HCEC 1CT (cell line): Measurements from ENCODE around the gene CIB1.
"Not testable (repeated sequence)": the region's sequence is repeated elsewhere in the genome, so short reads cannot be mapped to it uniquely, and the experiment has no call there.

Source experiments
- DNase-seq: peaks from one replicate; pipeline ENCODE4 v3.0.0-alpha.2; 2017

Gene CIB1

DNA sequence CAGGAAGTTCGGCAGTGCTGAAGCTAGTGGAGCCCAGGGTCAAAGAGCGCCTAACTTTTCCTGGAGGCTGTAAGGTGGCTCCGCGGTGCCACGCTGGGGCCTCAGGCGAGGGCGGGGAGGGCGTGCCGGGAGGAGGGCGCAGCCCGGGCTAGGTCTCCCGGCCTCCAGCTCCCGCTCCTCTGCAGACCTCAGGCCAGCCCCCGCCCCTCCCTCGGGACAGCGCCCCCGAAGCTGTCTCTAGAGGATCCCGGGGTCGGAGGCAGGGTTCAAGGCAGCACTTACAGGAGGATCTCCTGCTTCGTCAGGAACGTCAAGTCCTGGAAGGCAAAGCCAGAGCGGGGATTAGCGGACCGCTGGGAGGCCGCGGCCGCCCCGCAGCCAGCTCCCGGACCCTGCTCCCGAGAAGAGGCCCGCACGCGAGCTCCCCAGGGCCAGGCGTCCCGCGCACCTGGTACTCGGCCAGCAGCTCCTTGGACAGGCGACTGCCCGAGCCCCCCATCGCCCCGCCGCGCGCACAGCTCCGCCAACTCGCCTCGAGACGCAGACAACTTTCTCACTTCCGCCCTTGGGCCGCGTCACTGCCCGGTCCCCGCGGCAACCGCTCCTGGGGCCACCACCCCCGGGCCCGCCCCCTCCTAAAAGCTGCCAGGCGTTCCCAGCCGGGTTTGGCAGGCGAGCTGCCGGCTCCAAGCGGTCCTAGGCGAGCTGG, at the start of gene CIB1:
CIB1 (minus strand) TSS at position 555 of the 709 bp plus-strand sequence; CDS start at position 499, 56 bp downstream.
- peak; percentile 95 for DNase-seq

DNA sequence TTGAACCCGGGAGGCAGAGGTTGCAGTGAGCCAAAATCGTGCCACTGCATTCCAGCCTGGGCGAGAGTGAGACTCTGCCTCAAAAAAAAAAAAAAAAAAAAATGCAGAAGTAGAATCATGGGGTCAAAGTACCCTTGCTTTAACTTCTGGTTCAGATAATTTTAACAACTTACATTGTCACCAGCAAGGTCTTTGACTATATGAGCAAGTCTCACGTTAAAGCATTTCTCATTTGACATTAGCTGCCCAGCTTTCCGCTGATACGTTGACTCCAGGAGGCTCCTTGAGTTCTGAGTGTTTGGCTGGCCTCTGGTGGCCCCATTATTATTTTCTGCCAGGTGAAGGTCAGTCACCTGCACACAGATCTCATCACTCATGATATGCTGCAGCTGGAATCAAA, 47.9 kb upstream of the CIB1 start:
- DNase-seq: not testable (repeated sequence)

DNA sequence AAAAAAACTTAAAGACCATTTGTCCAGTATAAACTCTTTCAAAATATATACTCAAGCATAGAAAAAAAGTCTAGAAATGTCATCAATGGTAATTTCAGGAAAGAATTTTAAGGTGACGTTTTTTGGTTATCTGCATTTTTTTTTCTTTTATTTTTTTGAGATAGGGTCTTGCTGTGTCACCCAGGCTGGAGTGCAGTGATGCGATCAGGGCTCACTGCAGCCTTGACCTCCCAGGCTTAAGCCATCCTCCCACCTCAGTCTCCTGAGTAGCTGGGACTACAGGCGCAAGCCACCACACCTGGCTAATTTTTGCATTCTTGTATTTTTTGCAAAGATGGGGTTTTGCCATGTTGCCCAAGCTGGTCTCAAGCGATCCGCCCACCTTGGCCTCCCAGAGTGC, 47.0 kb upstream of the CIB1 start:
- not testable (repeated sequence) for DNase-seq

DNA sequence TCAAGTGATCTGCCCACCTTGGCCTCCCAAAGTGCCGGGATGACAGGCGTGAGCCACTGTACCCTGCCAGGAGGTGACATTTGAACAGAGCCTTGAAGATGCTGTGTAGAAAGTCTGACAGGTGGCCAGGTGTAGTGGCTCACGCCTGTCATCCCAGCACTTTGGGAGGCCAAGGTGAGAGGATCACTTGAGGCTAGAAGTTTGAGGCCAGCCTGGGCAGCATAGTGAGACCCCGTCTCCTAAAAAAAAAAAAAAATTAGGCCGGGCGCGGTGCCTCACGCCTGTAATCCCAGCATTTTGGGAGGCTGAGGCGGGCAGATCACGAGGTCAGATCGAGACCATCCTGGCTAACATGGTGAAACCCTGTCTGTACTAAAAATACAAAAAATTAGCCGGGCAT, 44.7 kb upstream of the CIB1 start:
- DNase-seq: not testable (repeated sequence)

DNA sequence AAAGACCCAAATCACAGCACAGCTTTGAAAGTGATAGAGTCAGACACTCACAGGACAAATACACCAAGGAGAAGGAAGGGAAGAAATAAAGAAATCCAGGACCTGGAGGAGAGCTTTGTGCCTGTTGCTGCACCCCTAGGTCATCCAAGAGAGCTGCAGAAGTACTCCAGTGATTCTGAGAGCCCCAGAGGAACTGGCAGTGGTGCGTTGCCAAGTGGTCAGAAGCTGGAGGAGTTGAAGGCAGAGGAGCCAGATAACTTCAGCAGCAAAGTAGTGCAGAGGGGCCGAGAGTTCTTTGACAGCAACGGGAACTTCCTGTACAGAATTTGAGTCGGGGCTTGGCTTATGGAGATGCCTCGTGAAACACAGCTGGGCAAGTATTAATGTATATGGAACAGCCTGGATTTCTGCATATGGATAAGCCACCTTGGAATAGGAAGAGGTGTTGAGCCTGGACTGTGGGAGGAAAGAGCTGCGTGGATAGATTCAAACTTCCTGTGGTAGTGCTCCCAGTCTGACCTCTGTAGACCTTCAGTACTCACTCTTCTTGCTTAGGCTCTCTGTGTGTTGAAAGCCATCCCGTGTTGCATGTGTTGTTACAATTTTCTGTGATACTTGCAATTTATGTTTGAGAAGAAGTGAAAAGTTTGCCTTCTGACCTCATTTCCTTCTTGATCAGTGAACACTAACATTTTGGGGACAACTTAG, 37.9 kb upstream of the CIB1 start:
- no peak for DNase-seq

DNA sequence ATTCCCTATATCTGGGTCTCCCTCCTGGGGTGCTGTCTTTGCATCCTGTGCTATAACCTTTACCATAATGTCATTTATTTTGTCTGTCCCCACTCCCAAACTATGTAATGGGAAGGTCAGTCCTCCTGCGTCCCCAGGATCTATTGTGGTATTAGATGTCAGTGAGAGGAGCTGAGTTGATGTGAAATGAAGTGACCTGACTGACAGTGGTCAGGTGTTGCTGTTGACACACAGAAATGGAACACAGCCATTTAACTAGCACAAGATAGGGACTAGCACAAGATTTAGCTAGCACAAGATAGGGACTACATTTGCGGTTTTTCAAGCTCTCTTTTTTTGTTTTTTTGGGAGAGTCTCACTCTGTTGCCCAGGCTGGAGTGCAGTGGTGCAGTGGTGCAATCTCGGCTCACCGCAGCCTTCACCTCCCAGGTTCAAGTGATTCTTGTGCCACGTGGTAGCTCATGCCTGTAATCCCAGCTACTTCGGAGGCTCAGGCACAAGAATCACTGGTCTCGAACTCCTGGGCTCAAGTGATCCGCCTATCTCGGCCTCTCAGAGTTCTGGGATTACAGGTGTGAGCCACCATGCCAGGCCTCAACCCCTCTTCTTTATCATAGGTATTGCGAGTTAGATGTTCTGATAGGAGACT, 36.9 kb upstream of the CIB1 start:
- no peak for DNase-seq

DNA sequence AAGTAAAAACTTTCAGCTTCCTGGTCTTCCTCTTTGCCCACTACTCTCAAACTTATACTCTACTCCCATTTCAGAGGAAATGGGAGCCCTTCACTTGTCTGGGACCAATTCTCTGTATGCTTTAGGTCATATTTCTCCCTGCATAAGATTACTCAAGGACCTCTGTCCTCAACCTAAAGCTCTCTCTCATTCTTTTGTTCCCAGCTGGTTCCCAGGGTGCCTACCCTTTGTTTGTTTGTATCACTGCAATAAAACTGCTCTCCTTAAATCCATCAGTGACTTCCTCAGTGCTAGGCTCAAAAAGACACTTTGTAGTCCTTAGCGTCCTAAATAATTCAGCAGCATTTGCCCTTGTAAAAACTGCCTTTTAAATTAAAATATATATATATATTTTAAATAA, 34.7 kb upstream of the CIB1 start:
- no peak for DNase-seq

DNA sequence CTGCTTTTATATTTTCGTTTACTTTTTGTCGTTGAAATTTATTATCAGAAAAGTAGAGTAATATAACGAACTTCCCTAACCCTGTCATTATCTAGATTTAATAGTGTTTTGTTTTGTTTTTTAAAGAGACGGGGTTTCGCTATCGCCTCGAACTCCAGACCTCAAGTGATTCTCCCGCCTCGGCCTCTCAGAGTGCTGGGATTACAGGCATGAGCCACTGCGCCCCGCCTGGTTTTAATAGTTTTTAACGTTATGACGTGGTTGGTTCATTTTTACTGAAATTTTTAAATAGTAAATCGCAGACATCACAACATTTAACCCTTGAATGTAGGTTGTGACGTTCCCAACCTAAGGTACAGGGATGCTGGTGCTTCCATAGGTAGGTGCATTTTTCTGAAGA, 32.7 kb upstream of the CIB1 start:
- peak; percentile 25 for DNase-seq

DNA sequence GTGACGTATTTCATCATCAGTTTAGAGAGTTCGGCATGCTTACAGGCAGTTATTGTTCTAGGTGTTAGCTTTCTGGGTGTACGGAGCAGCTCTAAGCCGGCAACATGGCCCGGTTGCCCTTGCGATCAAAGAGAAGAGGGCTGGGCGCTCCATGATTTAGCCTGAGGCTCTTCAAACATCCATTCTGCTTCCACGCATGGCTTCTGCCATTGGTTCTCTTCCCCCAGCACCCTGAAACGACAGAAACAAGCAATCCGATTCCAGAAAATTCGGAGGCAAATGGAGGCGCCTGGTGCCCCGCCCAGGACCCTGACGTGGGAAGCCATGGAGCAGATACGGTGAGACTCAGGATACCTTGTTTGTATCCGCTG, 32.3 kb upstream of the CIB1 start:
- DNase-seq: peak; percentile 27

DNA sequence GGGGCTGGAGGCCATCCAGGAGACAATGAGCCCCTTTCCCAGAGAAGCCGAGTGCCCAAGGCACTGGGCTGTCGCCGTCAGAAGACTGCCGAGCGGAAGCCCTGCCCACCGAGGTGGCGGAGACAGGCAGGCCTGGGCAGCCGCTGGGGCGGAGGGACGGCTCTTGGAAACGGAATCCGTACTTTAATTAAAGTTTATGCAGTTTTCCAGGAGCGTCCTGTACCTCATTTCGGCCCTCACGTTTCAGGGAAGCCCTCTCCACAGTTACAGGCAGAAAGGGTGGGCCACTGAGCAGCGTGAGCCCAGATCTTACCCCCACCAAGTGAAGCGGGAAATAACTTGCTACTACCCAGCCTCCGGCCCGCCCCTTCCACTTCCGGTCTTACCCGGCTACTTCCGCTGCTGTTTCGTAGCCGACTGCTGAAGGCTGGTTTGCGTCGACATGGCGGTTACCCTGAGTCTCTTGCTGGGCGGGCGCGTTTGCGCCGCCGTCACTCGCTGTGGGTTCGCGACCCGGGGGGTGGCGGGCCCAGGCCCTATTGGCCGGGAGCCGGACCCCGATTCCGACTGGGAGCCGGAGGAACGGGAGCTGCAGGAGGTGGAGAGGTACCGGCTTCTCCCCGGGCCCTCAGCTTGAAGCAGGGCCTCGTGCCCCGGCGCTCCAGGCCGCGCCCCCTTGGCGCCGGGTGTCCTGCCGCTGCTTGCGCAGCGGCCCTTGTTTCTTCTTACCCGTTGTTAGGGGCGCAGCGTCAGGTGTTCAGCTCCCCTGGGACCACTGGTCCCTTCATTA, 31.7 kb upstream of the CIB1 start, which contains the start of gene NGRN:
NGRN (plus strand) TSS at position 402 of the 790 bp plus-strand sequence; CDS start at position 443, 41 bp downstream.
- peak; percentile 84 for DNase-seq

DNA sequence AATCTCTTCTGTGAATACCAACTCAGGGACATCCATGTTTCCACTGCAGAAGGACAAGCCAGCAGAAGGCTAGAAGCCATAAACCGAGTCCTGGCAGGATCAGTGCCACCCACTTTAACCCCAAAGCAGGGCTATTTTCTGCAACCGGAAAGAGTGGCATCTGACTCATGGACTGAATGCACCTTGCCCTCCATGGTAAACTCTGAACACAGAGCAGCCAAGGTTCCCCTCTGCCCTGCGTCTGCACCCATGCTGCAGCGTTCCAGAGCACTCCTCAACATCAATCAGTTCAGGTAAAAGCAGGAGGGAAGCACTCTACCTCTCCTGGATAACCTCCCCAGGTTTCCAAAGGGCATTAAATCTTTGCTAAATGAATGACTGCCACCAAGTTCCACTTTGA, 30.9 kb upstream of the CIB1 start:
- no peak for DNase-seq

DNA sequence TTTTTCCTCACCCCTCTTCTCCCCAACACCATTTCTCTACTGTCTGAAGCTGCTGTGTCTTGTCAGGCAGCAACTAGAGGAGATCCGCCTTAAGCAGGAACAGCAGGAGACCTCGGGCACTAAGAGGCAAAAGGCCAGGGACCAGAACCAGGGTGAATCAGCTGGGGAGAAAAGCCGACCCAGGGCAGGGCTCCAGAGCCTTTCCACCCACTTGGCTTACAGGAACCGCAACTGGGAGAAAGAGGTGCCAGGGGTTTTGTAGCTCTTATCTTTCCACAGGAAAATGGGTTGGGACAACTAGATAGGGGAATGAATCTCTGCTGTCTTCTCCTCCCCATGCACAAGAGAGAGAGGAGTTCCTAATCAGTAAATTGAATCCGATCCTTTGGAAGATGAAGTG, 28.7 kb upstream of the CIB1 start:
- no peak for DNase-seq

DNA sequence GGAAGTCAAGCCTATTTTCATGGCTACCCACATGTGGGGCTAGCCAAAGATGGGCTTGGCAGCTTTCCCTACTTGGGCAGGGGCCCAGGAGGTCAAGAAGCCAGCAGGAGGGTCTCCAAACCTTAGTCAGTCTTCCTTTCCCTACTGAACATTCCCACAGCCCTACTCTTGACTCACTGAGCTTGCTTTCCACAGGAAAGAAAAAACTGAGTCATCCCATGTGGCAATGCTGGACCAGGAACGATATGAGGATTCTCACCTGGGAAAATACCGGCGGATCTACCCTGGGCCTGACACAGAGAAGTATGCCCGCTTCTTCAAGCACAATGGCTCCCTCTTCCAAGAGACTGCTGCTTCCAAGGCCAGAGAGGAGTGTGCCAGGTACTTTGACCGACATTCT, 28.1 kb upstream of the CIB1 start:
- peak; percentile 30 for DNase-seq

DNA sequence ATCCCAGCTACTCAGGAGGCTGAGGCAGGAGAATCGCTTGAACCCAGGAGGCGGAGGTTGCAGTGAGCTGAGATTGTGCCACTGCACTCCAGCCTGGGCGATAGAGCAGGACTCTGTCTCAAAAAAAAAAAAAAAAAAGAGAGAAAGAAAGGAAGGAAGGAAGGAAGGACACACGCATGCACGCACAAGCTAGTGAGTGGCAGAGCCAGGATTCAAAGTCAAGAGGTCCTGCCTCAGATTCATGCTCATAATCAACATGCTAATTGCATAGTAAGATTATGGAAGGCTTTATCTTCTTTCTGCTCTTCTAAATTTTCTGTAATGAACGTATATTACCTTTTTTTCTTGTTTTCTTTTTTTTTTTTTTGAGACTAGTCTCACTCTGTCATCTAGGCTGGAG, 27.0 kb upstream of the CIB1 start:
- DNase-seq: not testable (repeated sequence)

DNA sequence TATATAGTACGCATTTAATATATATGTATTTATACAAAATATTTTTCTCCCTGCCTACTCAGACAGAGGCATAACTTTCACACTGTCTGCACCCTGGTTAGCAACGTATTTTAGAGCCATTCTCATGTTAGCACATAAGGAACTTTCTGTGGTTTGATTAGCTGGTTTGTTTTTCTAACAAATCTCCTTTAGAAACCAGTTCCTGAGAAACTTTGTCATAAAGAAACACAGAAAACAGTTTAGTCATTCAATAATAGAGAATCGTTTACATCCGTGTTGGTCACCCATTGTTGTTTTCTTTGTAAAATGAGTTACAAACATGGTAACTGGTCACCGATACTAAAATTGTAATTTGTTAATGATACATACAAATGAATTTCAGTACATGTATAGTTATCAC, 25.8 kb upstream of the CIB1 start:
- DNase-seq: no peak

DNA sequence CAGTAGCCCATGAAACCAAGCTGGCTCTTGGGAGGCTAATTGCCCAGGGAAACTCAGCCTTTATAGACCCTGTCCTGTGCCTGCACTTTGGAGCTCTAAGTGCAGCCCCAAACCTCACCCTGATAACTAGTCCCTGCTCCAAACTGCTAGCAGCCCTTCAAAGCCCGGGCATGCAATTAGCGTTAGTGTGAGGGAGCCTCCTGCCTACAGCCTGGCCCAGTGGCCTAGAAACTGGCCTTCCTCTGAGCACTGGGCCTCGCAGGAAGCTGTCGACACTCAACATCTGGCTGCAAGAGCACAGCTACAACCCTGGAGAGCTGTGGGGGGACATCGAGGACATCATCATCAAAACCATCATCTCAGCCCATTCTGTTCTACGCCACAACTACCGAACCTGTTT, 24.0 kb upstream of the CIB1 start:
- DNase-seq: no peak

DNA sequence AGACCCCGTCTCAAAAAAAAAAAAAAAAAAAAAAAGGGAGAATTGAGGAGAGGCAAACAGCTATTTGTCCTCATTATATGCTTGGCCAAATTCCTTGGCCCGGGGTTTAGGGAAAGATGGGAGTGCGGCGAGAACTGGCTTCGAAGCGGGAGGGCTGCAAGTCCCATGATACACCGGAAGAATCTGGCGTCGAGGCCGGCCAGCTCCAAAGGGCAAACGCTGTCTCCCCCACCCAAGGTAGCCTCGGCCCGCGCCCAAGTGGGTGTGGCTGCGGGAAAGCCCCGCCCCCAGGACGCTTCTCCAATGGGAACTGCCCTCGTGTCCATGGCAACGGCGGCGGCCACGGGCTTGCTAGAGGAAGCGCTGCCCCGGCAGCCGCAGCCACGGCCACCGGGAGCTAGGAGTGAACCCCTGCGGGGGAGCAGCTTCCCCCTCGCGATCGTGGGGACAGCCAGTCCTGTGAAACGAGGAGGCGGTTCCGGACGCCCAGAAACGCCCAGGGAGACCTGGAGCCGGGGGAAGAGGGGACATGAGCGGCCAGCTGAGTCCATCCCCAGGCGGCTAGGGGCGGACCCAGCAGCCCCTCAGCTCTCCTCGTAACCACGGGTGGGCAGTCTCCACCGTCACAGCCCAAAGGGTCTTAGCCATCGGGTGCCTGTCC, 15.6 kb upstream of the CIB1 start, which contains the start of gene TTLL13:
TTLL13 (plus strand) TSS at position 354 of the 661 bp plus-strand sequence. CDS start 1,075 bp downstream, outside the sequence.
- peak; percentile 75 for DNase-seq

DNA sequence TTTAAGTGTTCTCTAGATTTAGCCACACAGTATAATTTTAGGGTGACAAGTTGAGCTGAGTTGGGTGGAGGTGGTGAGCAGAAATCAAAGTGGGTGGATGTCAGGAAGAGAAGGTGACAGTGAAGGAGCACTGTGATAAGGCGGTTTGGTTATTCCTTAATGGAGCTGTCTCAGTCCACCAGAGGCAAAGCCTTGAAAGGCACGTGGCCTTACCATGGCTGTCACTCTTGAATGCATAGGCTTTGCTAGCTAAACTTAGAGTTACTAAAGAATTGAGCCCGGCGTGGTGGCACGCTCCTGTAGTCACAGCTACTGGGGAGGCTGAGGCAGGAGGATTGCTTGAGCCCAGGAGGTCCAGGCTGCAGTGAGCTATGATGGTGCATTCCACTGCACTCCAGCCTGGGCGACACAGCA, 15.1 kb upstream of the CIB1 start:
- no peak for DNase-seq

DNA sequence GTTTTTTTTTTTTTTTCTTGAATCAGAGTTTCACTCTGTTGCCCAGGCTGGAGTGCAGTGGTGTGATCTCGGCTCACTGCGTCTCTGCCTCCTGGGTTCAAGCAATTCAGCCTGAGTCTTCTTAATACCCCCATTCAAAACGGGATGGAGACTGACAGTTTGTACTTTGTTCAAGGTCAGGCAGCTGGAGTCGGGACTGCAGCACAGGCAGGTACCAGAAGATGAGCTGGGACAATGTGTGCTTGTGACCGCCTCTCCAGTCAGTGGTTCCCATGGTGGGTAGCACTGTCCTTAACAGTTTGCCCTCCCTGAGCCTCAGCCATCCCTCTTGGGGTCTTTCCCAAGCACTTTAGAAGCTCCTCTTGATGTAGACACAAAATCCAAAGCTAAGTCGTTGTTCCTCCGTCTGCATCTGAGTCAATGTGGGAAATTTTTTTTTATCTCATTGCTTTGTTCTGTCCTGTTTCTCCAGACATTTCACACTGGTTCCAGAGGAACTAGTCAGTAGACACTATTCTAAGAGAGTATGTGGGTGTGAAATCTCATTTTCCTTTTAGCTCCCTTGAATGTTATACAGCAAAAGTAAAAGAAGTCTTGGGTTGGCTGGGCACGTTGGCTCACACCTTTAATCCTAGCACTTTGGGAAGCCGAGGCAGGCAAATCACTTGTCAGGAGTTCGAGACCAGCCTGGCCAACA, 10.3 kb upstream of the CIB1 start:
- DNase-seq: no peak

DNA sequence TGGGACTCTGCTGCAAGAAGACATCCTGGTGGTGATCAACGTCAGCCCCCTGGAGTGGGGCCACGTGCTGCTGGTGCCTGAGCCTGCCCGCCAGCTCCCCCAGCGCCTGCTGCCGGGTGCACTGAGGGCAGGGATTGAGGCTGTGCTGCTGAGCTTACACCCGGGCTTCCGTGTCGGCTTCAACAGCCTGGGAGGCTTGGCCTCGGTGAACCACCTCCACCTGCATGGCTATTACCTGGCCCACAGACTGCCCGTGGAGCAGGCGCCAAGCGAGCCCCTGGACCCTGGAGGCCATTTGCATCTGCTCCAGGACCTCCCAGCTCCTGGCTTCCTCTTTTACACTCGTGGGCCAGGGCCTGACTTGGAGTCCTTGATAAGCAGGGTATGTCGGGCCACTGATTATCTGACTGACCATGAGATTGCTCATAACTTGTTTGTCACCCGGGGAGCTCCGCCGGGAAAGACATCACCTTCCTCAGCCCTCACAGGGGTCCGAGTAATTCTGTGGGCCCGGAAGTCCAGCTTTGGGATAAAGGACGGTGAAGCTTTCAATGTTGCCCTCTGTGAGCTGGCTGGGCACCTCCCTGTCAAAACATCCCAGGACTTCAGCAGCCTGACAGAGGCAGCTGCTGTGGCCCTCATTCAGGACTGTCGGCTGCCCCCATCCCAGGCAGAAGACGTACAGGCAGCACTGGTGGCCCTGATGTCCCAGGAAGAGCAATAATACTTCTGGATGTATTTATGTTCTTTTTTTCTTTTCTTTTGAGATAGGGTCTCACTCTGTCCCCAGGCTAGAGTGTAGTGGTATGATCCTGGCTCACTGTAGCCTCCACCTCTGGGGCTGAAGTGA, 7.8 kb upstream of the CIB1 start:
- no peak for DNase-seq

DNA sequence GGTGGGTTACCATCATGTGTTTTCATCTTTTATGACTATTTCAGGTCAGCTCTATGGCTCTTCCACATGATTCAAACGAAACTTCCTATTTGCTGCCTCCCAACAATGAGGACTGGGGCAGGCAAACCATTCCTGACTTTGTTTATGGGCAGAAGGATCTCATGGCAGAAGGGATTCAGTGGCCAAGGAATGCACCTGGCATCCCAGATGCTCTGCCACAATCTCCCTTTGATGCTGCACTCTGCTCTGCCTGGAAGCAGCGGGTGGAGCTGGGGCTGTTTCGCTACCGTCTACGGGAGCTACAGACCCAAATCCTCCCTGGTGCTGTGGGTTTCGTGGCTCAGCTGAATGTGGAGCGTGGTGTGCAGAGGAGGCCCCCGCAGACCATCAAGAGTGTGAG, 7.1 kb upstream of the CIB1 start:
- no peak for DNase-seq
